NCI-H2081 treated with DMSO at 0.1 percent for 48 hours (cell line): Measurements from ENCODE around the gene COL8A2.
A peak's percentile ranks its signal among the peaks of the same experiment; 100 is the strongest.

Source experiments
- DNase-seq: peaks from one replicate; lab custom pipeline; 2025; lab: John Stamatoyannopoulos, UW

The COL8A2 gene

DNA sequence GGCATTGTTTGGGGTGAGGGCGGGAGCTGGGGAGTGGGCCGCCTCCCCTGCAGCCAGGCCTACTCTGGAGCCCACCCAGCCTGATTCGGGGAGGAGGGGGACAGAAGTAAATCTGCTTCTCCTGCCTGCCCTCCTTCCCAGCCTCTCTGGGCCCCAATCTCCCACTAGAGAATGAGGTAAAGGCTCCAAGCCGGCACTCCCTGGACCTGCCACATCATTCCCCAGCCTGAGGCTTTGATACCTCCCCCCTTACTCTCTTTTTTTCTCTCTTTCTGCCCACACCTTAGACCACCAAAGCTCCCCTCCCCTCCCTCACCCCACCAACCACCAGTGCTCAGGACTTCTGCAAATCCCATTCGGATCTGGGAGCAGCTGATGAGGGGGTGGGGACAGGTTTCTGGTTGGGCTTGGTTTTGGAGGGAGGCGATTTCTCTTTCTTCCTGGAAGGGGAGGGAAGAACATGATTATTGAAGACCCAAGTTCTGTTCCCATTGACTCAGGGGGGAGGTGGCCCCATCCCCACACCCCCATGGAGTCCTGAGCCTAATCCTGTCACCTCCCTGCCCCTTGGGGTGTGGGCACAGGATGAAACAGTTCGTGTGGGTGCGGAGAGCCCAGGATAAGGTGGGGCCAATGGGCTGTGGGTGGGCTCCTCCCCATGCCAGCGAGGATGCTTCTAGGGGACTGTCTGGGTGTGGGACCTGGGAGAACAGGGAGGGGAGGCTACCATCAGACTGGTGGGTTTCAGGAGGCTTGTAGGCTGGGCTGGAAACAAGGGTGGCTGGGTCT, 32.3 kb upstream of the COL8A2 start:
- no peak for DNase-seq

DNA sequence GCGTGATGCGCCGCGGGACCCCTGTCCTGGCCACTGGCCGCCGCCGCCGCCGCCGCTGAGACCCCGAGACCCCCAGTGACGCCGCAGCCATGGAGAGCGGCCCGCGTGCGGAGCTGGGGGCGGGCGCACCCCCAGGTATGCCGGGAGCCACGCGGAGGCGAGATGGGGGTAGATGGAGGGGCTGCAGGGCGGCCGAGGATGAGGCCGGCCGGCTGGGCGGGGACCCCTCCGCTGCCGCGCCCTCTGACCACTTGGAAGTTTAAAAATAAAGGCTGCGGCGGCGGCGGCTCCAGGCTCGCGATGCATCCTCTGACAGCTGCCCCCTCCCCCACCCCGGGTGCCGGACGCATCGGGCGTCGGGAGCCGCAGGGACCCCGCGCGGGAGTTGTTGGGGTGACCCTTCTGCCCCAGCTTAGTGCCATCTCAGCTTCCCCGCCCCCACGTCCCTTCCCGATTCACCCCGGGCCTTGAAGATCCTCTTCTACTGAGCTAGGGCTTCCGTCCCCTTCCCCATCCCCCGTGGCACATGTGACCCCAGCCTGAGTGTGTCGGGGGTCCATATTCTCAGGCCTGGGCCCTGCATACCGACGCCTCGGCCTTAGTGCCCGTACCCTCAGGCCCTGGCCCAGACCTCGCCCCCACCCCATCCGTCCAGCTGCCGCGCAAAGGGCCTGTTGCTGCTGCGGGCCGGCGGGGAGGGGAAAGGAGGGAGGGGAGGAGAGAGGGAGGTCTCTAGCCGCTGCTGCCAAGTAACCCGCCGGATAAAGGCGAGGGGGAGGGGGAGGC, 31.5 kb upstream of the COL8A2 start:
- DNase-seq: no peak

DNA sequence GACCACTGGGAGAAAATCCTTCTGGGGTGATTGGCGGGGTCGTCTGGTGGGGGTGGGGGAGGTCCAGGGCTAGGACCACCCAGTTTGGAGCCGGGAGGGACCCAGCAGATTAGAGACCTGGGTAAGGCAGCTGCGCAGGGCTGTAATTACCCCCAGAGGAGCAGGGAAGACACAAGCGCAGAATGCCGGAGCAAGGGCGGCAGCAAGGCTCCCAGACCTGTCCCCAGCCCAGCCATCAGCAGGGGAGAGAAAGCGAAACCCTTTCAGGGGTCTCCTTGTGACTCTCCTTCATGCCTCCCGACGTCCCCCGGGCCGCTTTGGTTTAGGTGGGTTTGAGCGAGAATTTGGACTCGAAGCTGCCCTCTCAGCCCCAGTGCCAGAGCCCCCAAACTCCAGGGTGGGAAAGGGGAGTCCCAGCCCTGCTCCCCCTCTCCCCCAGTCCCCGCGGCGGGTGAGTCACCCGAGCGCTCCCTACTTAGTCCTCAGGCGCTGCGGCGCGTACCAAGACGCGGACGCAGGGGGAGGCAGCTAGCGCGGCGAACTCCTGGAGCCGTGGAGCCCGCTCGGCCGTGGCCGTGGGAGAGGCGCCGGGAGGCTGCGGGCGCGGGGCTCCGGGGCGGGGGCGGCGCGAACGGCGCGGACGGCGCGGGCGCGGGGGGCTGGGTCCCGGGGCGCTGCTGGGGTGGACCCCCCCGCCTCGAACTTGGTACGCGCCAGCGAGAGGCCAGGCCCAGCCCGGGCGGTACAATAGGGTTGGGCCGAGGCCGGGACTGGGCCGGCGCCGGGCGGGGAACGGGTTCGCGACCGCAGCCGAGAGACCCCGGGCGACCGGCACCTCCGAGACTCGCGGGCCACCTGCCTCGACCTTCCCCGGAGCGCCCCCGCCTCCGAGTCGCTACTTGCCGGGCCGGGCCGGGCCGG, 30.6 kb upstream of the COL8A2 start, which contains the start of gene MAP7D1:
Gene MAP7D1 (plus strand): TSS at position 753 of the 921 bp plus-strand sequence. CDS start 258 bp downstream, outside the sequence.
- DNase-seq: no peak

DNA sequence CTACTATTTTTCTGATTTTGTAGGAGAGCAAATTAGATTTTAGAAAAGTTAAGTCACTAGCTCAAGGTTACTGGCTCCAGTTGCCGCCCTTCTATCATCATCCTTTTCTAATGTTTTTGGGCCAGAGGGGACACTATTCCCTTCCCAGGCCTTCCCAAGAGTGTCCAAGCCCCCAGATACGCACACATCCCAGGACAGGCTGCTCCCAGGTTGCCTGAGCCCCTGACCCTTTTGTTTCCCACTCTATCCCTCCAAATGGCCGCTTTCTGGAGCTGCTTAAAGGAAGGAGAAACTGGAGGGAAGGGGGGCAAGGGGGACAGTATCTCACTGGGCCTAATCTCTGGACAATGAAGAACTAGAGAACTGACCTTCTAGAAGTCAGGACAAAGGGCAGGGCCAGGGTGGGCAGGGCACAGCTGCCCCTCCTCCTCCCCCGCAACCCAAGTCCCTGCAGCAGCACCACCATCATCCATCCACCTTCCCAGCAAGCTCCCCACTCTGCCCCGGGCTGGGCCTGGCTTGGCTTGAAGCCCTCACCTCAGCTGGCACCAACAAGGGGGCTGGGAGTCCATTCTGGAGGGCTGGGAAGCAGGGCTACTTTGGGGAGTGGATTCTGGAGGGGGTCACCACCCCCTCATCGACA, 29.9 kb upstream of the COL8A2 start:
- DNase-seq: no peak

DNA sequence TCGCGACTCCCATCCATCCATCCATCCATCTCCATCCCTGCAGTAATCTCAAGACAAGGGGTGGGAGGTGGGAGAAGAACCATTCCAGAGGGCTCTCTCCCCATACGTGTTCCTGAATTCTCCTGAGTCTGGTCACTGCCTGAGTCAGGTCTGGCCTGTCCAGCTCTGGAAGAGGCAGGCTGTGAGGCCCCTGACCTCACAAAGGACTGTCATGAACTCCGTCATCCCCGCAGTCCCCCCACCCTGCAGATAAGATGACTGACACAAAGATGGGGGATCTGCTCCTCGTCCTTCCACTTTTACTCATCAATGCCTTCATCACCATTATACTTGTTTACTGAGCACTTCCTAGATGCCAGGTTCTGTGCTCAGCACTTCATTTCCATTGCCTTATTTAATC, 29.3 kb upstream of the COL8A2 start:
- no peak for DNase-seq

DNA sequence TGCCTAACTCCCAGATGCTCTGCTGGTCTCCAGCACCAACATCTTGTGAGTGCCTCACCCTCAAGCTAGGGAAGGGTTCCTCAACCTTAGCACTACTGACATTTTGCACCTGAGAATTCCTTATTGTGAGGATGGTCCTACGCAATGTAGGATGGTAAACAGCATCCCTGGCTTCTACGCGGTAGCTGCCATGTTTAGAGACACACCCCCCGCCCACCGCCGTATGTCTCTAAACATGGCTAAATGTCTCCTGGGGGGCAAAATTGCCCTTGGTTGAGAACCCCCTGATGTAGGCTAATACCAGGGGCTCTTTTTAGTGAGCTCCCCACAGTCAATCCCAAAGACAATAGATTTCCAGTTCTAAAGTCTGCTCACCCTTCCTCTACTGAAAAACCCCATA, 28.5 kb upstream of the COL8A2 start:
- no peak for DNase-seq

DNA sequence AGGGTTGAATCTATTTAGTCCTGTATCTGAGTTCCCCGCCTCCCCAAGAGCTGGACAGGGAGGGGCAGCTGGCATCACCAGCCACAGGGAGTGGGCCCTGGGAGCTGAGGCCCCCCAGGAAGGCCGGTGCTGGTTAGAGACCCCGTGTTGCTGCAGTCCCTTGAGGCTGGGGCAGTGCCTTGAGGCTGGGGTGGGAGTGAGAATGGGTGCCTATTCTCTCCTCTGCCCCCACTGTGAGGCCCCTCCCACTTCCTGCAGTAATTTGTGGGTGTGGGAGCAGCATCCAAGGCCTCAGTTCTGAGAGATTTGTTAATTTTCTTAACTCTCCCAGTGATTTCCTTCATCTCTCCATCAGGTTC, 26.8 kb upstream of the COL8A2 start:
- no peak for DNase-seq

DNA sequence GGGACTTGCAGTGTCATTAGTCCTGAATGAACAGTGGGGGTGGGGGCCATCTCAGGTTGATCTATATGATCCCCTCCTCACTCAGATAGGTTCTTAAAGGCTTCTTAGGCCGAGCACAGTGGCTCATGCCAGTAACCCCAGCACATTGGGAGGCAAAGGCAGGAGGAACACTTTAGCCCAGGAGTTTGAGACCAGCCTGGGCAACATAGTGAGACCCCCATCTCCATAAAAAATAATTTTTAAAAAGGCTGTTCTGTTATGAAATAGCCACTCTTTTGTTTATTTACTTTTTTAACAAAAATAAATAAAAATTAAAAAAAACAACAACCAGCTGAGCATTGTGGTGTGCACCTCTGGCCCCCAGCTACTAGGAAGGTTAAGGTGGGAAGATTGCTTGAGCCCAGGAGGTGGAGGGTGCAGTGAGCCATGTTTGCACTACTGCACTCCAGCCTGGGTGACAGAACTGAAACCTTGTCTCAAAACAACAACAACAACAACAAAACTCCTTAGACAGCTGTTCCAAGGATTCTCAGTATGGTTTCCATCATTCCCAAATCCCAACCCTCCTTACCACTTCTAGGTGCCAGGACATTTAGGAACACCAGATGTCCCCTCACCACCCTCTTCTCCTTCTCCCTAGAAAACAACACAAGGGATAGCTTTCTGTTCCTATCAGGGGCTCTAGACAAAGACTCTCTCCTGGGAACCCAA, 26.3 kb upstream of the COL8A2 start:
- no peak for DNase-seq

DNA sequence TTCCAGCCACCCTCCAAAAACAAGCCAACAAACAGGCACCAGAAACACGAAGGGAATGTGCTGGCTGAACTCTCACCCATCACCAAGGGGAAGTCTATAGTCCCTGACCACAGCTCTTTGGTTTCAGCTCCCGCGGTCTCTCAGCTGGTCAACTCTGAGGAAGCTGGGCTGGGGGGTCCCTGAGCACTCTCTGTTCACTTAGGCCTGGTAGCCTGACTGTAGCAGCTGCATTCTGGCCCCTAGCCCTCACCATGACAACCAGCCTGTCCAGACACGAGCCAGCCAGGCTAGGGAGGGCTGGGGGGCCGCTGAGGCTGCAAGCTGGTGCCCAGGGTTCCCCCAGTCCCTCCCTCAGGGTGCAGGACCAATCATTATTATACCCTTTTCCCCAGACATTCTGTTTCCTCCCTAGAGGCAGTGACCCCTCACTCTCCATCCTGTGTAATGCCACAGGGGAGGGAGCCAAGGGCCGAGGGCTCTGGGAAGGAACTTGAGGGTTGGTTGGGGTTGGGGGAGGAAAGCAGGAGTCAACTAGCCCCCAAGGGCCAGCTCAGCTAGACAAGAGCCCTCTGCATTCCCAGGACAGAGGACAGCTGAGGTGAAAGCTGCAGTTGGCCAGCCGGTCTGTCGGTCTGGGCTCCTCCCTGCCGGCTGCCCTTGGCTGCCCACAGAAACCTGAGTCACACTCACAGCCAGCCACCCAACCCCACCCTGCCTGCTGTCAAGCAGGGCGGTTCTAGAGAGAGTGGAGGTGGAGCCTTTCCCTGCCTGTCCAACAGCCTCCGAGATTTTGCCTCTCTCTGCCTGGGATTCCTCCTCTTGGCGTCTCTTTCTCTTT, 25.5 kb upstream of the COL8A2 start:
- peak; percentile 65 for DNase-seq

DNA sequence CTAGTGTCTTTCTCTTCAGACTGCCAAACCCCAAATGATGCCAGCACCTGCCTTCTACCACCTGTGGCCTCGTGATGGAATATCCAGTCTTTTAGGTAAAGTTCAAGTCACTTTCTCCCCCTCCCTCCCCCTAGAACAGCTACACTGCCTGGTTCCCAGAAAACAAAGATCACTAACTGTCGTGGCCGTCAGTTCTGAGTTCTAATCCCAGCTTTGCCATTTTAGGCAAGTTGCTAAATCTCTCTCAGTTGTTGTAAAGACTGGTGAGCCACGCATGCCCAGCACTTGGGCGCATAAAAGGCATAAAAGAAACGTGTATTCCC, 24.9 kb upstream of the COL8A2 start:
- DNase-seq: no peak

DNA sequence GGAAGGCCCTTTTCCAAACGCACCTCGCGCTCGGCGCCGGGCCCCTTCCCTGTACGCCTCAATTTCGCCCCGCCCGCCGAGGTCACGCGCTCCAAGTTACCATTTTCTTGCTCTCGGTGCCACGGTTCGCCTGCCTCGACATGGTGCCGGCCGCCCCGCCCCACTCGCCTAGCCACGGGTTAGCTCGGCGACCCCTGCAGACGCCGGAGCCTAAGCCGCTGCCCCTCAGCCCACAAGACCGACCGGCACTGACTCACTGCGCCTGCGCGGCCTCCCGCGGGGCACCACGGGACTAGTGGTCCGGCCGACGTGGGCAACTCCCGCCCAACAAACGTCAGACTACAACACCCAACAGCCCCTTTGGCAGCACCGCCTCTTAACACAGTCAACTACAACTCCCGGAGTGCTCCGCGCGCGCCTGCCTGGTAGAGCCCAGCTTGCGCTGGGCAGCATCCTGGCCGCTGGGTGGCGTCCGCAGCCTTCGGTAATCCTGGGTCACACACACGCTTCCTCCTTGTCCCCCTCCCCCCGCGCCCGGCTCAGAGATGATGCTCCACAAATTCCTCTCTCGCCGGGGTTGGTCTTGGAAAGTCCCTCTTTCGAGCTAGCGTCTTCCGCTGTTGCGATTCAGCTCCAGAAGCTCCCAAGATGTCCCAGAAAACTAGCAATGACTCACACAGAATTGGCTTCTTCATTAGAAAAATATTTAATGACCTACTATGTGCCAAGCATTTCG, 24.4 kb upstream of the COL8A2 start, which contains the start of gene TRAPPC3:
Gene TRAPPC3 (minus strand): TSS at position 250 of the 736 bp plus-strand sequence. CDS start 108 bp downstream, at position 142.
- DNase-seq: peak; percentile 100

DNA sequence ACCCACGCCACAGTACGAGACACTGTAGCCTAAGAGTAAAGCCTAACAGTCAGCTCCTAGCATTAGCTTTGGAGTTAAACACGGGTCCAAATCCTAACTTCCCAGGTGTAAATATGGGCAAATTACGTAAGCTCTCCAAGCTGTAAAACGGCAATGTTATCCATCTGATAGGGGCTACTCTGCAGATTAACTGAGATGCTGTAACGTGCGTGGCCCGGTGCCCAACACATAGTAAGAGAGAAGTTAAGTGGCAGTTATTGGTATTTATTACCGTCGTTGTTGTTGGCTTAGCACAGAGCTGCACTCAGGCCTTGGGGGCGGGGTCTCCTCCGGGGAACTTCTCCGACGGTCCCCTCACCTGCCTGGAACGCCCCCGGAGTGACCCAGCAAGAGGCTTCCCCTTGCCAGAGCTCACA, 23.8 kb upstream of the COL8A2 start:
- no peak for DNase-seq

DNA sequence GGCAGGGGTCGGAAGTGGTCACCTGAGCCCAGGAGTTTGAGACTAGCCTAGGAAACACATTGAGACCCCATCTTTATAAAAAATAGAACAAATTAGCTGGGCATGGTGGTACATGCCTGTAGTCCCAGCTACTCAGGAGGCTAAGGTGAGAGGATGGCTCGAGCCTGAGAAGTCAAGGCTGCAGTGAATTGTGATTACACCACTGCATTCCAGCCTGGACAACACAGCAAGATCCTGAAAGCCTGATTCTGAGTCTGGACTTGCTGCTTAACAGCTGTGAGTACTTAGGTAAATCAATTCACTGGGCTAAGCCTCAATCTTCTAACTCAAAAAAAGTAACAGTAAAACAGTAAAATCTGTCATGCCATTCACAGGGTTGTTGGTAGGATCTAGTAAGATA, 19.4 kb upstream of the COL8A2 start:
- DNase-seq: no peak

DNA sequence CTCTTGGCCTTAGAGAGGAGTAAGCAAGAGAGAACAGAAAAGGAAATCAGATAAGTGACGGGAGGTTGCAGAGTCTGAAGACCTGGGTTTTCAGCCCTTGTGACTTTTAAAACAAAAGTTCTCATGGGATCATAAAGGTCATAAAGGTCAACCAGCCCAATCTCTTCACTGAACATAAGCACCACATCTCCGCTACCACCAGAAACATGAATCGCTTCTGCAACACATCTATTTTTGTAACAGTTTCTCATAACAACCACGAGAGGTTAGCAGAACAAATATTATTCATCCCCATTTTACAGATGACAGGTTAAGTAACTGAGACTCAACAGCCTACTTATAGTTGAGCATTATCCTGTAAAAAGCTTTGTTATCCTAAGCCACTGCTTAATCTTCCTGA, 18.4 kb upstream of the COL8A2 start:
- DNase-seq: no peak

DNA sequence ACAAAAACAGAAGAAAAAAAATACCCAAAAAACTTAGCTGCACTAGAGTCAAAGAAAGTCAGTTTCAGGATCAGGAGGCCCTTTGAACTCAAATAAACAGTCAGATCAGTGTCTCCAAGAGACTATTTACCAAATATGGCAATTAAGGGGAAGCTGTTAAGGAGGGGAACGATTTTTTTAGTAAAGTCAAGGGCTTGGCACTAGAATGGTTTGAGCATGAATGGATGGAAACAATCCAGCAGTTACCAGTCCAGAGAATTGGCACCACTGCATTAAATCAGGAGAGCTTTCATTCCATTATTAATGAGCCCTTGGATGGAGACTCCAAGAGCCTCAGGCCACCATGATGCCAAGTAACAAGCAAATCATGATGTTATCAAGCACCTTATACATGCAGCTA, 17.1 kb upstream of the COL8A2 start:
- DNase-seq: no peak

DNA sequence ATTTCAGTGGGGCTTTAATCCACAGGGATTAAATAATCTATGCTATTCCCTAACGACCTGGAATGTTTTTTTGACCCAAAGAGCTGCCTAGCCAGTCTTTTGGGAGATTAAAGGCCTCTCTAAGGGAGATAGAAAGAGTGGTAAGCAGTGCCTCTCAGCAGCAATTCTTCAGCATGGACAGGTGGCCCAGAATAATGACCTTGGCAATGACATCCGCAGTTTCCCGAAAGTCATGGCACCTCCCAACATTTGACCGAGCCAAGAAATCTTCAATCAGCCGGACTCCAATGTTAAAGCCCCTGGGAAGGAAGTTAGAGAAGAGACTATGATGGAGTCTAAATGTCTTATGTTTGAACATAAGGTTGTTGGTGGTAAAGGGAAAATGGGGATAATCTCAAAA, 14.5 kb upstream of the COL8A2 start:
- no peak for DNase-seq

DNA sequence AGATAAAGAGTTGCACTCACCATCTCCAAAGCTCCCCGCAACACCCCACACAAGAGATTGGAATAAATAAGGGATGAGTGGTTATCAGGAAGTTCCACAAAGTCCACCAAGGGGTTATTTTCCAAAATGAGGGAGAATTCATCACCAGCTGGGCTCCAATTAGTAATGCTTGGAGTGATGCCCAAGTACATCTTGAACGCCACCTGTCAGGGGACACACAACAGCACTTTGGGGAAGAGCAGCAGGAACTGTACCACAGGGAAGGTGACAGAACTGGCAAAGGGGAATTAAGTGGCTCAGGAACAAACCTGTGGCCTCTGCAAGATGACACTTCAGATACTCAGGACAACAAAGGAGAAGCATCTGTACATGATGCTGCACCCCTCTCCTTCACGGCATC, 12.8 kb upstream of the COL8A2 start:
- no peak for DNase-seq

DNA sequence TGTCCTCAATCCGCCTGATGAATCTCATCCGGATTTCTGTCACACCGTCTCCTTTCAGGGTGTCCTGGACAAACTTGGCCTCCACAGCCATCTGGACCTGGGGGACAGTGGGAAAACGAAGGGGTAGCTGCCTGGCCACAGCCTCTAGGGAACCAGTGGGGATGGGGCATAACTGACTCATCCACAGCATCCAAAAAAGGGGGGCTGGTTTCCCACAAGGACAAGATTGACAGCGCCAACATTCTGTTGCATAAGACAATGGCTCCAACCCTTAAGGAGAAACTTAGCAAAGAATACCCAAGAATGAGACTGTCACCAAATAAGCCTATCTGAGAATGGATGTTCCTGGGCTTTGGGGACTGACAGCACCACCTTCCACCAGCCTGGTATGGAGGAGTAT, 12.2 kb upstream of the COL8A2 start:
- no peak for DNase-seq

DNA sequence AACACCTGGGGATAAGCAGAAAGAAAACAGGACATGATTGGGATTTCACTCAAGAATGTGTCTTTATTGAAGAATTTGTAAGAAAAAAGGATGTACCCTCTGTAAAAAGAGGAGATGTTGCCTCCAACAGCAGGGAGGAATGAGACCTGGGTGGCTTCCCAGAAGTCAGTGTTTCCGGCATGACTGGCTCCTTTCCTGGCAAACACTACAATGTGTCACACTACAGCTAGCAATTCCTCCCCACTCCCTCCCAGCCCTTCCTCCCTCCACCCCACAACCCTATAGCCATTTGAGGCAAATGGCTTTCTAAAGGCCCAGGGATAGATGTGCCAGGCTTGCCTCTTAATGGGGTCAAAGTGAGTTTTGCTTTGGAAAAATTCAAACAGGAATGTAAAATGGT, 11.5 kb upstream of the COL8A2 start:
- no peak for DNase-seq

DNA sequence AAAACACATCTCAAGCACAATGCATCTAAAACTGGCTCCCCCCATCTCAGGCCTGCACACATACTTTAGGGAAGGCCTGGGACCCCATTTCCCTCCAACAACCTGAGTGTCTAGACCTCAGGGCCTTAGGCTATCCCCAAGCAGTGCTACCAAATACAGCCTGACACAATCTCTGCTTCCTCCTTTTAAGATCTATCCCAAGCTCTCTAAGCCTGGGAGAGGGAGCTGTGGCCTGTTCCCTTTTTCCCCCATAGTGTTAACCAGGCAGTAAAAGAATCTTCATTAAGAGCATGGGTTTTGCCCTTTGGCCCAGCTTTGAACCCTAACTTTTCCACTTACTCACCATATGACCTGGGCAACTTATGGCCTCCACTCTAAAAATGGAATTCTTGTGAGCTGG, 10.8 kb upstream of the COL8A2 start:
- no peak for DNase-seq
